Measurements from ENCODE around the gene TMEM266.

Gene TMEM266

DNA sequence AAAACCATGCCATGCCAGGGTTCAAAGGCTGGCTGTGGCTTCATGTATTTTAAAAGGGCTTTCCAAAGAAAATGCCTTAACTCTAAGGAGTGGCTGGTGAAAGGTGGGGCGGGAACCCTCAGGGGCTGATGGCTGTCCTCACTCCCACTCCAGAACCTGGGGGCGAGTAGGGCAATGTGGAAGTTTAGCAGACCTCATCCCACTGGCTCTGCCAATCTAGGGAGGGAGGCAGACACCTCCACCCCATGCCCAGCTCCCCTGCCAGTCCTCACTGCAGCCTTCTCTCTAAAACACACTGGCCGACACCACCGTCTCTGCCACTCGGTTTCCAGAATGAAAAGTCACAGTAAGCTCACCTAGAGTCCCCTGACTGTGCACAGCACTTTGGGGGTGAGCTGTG lies 99.5 kb downstream of the TMEM266 start:
- H3K4me3 ChIP-seq (ENCODE audit: control insufficient read depth in 1 of 7, extremely low read depth in 1 of 7, insufficient read depth in 4 of 7, low read depth in 2 of 7, low read length in 6 of 7): no peak overlapping the region
- CTCF ChIA-PET: interaction anchor here (1.6 to 1.8 kb wide), 2 partner anchors 11 to 12 kb away, joined by 3 to 5 read pairs; no protein-coding TSS in a partner anchor
- 100% methylated on average over 4 of the region's 5 CpGs for WGBS (ENCODE audit: insufficient coverage)
- peaks cover 0 to 2% (median 0%) of the 10 kb centered on the region in 5 experiments for H3K27me3 ChIP-seq (replicated peaks in 2 of 5; ENCODE audit: control insufficient read depth in 4 of 5, insufficient read depth in 5 of 5, low read length in 4 of 5)
- DNase-seq: no peak
- H3K4me1 ChIP-seq (ENCODE audit: control extremely low read depth in 1 of 4, control insufficient read depth in 4 of 4, insufficient read depth in 4 of 4, low read length in 3 of 4): no peaks in the 10 kb centered on the region
- H3K9me3 ChIP-seq (ENCODE audit: control extremely low read depth in 1 of 5, control insufficient read depth in 4 of 5, insufficient read depth in 2 of 5, low read depth in 1 of 5, low read length in 4 of 5): no peaks in the 10 kb centered on the region
- H3K36me3 ChIP-seq (ENCODE audit: control insufficient read depth in 4 of 4, insufficient read depth in 4 of 4, low read length in 3 of 4): no peaks in the 10 kb centered on the region
- POLR2A ChIA-PET: no interaction called here
- no peak overlapping the region for H3K27ac ChIP-seq (ENCODE audit: insufficient read depth in 1 of 2, low read depth in 1 of 2, low read length in 2 of 2, poor library complexity in 1 of 2, severe bottlenecking in 2 of 2)

DNA sequence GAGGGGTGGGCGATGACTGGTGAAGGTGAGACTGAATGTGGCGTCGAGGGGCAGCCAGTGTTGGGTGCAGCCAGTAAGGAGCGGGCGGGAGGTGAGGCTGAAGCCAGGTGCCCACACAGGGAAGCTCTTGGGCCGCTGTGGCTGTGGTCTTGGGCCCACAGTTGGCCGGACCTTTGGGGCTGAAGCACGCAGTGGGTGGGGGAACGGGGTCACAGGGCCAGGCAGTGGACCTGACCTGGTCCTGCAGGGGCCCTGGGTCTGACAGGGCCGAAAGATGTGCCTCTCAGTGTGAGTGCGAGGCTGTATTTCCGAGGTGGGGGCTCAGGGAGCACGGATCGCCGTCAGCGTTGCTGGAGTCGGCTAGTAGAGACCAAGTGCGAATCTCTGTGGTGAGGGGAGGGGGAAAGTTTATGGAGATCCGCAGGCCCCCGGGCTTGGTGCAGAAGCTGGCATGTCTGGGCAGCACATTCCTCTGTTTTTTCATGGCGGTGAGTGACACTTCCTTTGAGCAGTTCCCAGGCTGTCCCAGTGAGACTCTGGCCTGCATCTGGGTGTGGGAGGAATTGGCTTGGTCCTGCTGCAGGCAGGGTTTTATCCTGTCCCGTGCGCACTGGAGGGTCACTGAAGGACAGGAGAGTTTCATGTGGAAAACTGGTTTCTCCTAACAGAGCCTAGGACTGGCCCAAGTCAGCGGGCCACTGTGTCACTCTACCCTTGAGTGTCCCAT lies 100.8 kb downstream of the TMEM266 start:
- Histone ChIP-seq H3K9me3 (ENCODE audit: control extremely low read depth in 1 of 5, control insufficient read depth in 4 of 5, insufficient read depth in 2 of 5, low read depth in 1 of 5, low read length in 4 of 5) (no peaks in the 10 kb centered on the region), H3K4me1 (ENCODE audit: control extremely low read depth in 1 of 4, control insufficient read depth in 4 of 4, insufficient read depth in 4 of 4, low read length in 3 of 4) (no peaks in the 10 kb centered on the region), H3K36me3 (ENCODE audit: control insufficient read depth in 4 of 4, insufficient read depth in 4 of 4, low read length in 3 of 4) (no peaks in the 10 kb centered on the region), H3K27ac (ENCODE audit: insufficient read depth in 1 of 2, low read depth in 1 of 2, low read length in 2 of 2, poor library complexity in 1 of 2, severe bottlenecking in 2 of 2) (no peak overlapping the region), H3K27me3 (replicated peaks in 2 of 5; ENCODE audit: control insufficient read depth in 4 of 5, insufficient read depth in 5 of 5, low read length in 4 of 5) (peaks cover 0 to 2% (median 0%) of the 10 kb centered on the region in 5 experiments), H3K4me3 (ENCODE audit: control insufficient read depth in 1 of 7, extremely low read depth in 1 of 7, insufficient read depth in 4 of 7, low read depth in 2 of 7, low read length in 6 of 7) (no peak overlapping the region)
- 96% methylated on average over 21 of the region's 24 CpGs for WGBS (ENCODE audit: insufficient coverage)
- DNase-seq: no peak
- ChIA-PET POLR2A (interaction anchor here (0.7 kb wide), 1 partner anchor 1422 kb away, joined by 3 read pairs; no protein-coding TSS in a partner anchor), CTCF (no interaction called here)

DNA sequence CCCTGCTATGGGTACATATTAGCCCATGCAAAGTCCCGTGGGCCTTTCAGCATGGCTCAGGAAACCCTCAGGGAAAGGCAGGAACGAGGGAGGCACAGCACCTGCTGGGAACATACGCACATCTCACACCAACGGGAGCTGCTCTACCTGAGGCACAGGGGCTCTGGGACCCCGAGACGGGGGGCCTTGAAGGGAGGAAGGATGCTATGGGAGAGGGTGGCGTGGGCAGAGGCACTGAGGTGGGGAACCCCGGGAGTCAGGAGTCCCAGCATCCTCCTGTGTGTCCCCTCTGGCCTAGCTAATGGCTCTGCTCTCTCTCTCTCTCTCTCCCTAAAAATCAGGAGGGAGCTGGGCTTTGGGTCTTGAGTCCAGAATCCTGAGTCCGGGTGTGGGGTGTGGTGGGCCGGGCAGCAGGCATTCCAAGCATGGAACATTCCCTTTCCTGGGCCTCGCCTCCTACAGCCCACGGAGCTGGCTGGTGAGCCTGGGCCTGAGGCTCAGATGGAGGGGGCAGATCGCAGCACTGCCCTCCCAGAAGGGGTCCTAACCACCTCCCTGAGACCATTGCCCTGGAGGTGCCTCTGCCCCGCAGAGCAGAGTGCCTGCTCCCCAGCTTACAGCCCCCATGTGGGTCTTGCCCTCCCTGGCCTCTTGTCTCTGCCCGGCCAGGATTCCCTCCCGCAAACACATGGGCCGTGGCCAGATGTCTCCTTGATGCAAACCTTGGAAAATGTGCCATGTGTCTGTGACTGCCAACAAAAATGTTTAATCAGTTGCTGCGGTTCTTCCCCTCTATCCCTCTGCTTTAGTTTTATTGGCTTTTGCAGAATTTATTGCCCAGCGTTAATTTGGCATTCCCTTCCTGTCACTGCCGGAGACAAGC lies 101.6 kb downstream of the TMEM266 start:
- CTCF ChIA-PET: no interaction called here
- WGBS (ENCODE audit: insufficient coverage): 88% methylated on average over 10 of the region's 20 CpGs
- no peaks in the 10 kb centered on the region for H3K36me3 ChIP-seq (ENCODE audit: control insufficient read depth in 4 of 4, insufficient read depth in 4 of 4, low read length in 3 of 4)

DNA sequence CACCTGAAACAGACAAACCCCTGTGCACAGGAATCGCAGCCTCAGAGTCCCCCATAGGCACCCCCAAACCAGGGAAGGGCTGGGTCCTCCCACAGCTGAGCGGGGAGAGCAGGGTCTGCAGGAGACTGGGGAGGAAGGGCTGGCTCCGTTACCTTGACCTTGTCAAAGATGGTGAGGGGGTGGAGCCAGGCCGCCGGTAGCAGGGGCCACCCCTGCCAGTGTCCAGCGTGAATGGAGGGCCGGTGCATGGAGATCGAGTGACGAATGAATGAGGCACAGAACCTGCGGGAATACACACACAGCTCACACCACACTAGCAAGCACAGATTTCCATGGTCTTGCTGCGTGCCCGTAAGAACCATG lies 102.2 kb downstream of the TMEM266 start:
- Histone ChIP-seq H3K9me3 (ENCODE audit: control extremely low read depth in 1 of 5, control insufficient read depth in 4 of 5, insufficient read depth in 2 of 5, low read depth in 1 of 5, low read length in 4 of 5) (no peaks in the 10 kb centered on the region), H3K4me1 (ENCODE audit: control extremely low read depth in 1 of 4, control insufficient read depth in 4 of 4, insufficient read depth in 4 of 4, low read length in 3 of 4) (no peaks in the 10 kb centered on the region), H3K4me3 (ENCODE audit: control insufficient read depth in 1 of 7, extremely low read depth in 1 of 7, insufficient read depth in 4 of 7, low read depth in 2 of 7, low read length in 6 of 7) (no peak overlapping the region), H3K27me3 (replicated peaks in 2 of 5; ENCODE audit: control insufficient read depth in 4 of 5, insufficient read depth in 5 of 5, low read length in 4 of 5) (peaks cover 0 to 2% (median 0%) of the 10 kb centered on the region in 5 experiments), H3K36me3 (ENCODE audit: control insufficient read depth in 4 of 4, insufficient read depth in 4 of 4, low read length in 3 of 4) (no peaks in the 10 kb centered on the region), H3K27ac (ENCODE audit: insufficient read depth in 1 of 2, low read depth in 1 of 2, low read length in 2 of 2, poor library complexity in 1 of 2, severe bottlenecking in 2 of 2) (no peak overlapping the region)
- WGBS (ENCODE audit: insufficient coverage): 83% methylated on average over 6 of the region's 12 CpGs
- ChIA-PET CTCF (interaction anchor here (1.5 kb wide), 1 partner anchor 11 kb away, joined by 5 read pairs; no protein-coding TSS in a partner anchor), POLR2A (interaction anchor here (0.5 to 0.6 kb wide), 2 partner anchors 35 to 289 kb away, joined by 3 read pairs; no protein-coding TSS in a partner anchor)
- no peak for DNase-seq

More for the DNA sequence above, 101.6 kb downstream of the TMEM266 start:
- DNase-seq: no peak
- no peaks in the 10 kb centered on the region for H3K9me3 ChIP-seq (ENCODE audit: control extremely low read depth in 1 of 5, control insufficient read depth in 4 of 5, insufficient read depth in 2 of 5, low read depth in 1 of 5, low read length in 4 of 5)
- peaks cover 0 to 2% (median 0%) of the 10 kb centered on the region in 5 experiments for H3K27me3 ChIP-seq (replicated peaks in 2 of 5; ENCODE audit: control insufficient read depth in 4 of 5, insufficient read depth in 5 of 5, low read length in 4 of 5)
- no peak overlapping the region for H3K27ac ChIP-seq (ENCODE audit: insufficient read depth in 1 of 2, low read depth in 1 of 2, low read length in 2 of 2, poor library complexity in 1 of 2, severe bottlenecking in 2 of 2)
- POLR2A ChIA-PET: interaction anchor here (0.5 to 0.7 kb wide), 2 partner anchors 34 to 1421 kb away, joined by 3 read pairs; no protein-coding TSS in a partner anchor
- H3K4me3 ChIP-seq (ENCODE audit: control insufficient read depth in 1 of 7, extremely low read depth in 1 of 7, insufficient read depth in 4 of 7, low read depth in 2 of 7, low read length in 6 of 7): no peak overlapping the region
- H3K4me1 ChIP-seq (ENCODE audit: control extremely low read depth in 1 of 4, control insufficient read depth in 4 of 4, insufficient read depth in 4 of 4, low read length in 3 of 4): no peaks in the 10 kb centered on the region

DNA sequence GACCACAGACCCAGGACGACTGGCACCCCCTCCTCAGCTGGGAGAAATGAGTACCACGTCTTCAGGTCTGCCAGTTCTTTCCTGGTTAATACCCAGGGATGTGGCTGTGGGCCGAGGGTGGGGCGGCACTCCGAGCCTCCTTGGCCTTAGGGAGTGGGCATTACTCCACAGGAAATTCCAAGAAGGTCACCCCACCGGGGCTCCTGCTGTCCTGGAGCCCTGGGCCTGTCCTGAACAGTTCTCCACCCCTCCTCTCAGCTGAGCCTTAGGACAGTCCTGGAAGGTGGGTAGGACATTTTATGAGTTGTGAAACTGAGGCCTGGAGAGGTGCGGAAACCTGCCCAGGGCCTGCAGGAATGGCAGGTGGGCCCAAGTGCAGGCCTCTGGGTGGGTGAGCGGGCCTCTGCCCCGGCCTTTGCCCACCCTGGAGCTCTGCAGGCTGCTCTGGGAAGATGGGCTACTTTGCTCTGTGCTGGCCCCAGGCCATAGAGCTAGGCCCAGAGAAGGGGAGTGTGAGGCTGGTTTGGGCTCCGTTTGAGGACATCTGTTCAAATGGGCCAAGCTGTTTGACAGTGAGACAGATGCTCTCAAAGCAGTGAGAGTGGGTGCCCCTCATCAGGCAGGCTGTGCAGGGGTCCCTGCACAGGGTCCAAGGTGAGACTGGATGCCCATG lies 103.1 kb downstream of the TMEM266 start:
- POLR2A ChIA-PET: interaction anchor here (0.6 kb wide), 2 partner anchors 189 to 290 kb away, joined by 3 to 4 read pairs; no protein-coding TSS in a partner anchor
- CTCF ChIA-PET: interaction anchor here (1.5 kb wide), 2 partner anchors 11 to 12 kb away, joined by 5 to 6 read pairs; no protein-coding TSS in a partner anchor

DNA sequence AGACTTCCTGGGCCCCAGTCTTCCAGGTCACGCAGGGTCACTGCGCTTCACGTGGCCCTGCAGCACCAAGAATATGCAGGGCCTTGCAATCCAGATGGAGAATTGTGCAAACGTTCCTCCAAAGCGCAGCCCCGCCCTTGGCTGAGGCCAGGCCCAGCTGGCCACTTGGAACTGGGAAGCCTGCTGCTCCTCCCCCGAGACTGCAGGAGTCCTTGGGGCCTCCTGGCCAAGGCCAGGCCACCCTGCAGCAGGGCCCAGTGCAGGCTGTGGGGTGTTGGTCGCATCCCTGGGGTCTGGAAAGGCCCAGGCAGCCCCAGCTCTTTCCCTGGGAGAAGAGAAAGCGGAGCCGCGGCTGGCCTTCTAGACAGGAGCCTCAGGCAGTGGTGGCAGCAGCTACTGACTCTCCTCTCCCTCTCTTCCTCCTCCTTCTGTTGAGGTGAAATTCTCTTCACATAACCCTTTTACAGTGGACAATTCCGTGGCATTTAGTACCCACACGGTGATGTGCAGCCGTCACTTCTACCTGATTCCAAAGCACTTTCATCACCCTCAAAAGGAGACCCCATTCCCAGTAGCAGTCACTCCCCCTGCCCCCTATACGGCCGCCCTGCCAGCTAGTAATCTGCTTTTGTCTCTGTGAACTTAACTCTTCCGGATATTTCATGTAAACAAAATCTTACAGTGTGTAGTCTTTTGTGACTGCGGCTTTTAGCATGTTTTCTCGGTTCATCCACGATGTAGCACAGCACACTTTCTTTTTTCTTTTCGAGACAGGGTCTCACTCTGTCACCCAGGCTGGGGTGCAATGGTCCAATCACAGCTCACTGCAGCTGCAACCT lies 103.9 kb downstream of the TMEM266 start:
- DNase-seq: no peak
- H3K4me1 ChIP-seq (ENCODE audit: control extremely low read depth in 1 of 4, control insufficient read depth in 4 of 4, insufficient read depth in 4 of 4, low read length in 3 of 4): no peaks in the 10 kb centered on the region
- 97% methylated on average over 15 of the region's 21 CpGs for WGBS (ENCODE audit: insufficient coverage)
- CTCF ChIA-PET: interaction anchor here (1.4 to 1.5 kb wide), 3 partner anchors 11 to 13 kb away, joined by 3 to 6 read pairs (median 5); no protein-coding TSS in a partner anchor
- POLR2A ChIA-PET: interaction anchor here (0.6 kb wide), 1 partner anchor 188 kb away, joined by 4 read pairs; no protein-coding TSS in a partner anchor
- H3K4me3 ChIP-seq (ENCODE audit: control insufficient read depth in 1 of 7, extremely low read depth in 1 of 7, insufficient read depth in 4 of 7, low read depth in 2 of 7, low read length in 6 of 7): no peak overlapping the region
- no peaks in the 10 kb centered on the region for H3K36me3 ChIP-seq (ENCODE audit: control insufficient read depth in 4 of 4, insufficient read depth in 4 of 4, low read length in 3 of 4)
- H3K27ac ChIP-seq (ENCODE audit: insufficient read depth in 1 of 2, low read depth in 1 of 2, low read length in 2 of 2, poor library complexity in 1 of 2, severe bottlenecking in 2 of 2): no peak overlapping the region
- H3K27me3 ChIP-seq (replicated peaks in 2 of 5; ENCODE audit: control insufficient read depth in 4 of 5, insufficient read depth in 5 of 5, low read length in 4 of 5): no peaks in the 10 kb centered on the region
- H3K9me3 ChIP-seq (ENCODE audit: control extremely low read depth in 1 of 5, control insufficient read depth in 4 of 5, insufficient read depth in 2 of 5, low read depth in 1 of 5, low read length in 4 of 5): no peaks in the 10 kb centered on the region

More for the DNA sequence above, 103.1 kb downstream of the TMEM266 start:
- DNase-seq: no peak
- WGBS (ENCODE audit: insufficient coverage): 100% methylated on average over 6 of the region's 10 CpGs
- no peak overlapping the region for H3K27ac ChIP-seq (ENCODE audit: insufficient read depth in 1 of 2, low read depth in 1 of 2, low read length in 2 of 2, poor library complexity in 1 of 2, severe bottlenecking in 2 of 2)
- H3K4me3 ChIP-seq (ENCODE audit: control insufficient read depth in 1 of 7, extremely low read depth in 1 of 7, insufficient read depth in 4 of 7, low read depth in 2 of 7, low read length in 6 of 7): no peak overlapping the region
- H3K36me3 ChIP-seq (ENCODE audit: control insufficient read depth in 4 of 4, insufficient read depth in 4 of 4, low read length in 3 of 4): no peaks in the 10 kb centered on the region
- H3K4me1 ChIP-seq (ENCODE audit: control extremely low read depth in 1 of 4, control insufficient read depth in 4 of 4, insufficient read depth in 4 of 4, low read length in 3 of 4): no peaks in the 10 kb centered on the region
- H3K27me3 ChIP-seq (replicated peaks in 2 of 5; ENCODE audit: control insufficient read depth in 4 of 5, insufficient read depth in 5 of 5, low read length in 4 of 5): no peaks in the 10 kb centered on the region
- no peaks in the 10 kb centered on the region for H3K9me3 ChIP-seq (ENCODE audit: control extremely low read depth in 1 of 5, control insufficient read depth in 4 of 5, insufficient read depth in 2 of 5, low read depth in 1 of 5, low read length in 4 of 5)
